Posterior vena cava (tissue), 2 donors: Measurements from ENCODE around the gene CUL9. TPM values are rescaled to one million over a fixed set of nuclear protein-coding genes. Genes with fewer than 3 reads are reported as not detected.
A peak's percentile ranks its signal among the peaks of the same experiment; 100 is the strongest.

Experiments
- DNase-seq: peaks from one replicate; pipeline ENCODE4 v3.0.0-alpha.2; 2020; ENCODE audit warnings: low spot score
- intact Hi-C, 2 donors: fragments of 100-400 bp; cut with DNase I; formaldehyde crosslinking; loops; one replicate each; pipeline versions ENCODE4 v1.14.1 to v1.14.2; 2022 to 2023
- total RNA-seq, 2 donors: library from RNA; stranded (reverse); fragmentation: NEBNext Ultra II Directional; extraction: Animal tissue kit (Norgen Biotek cat#: 25700); gene quantifications; one replicate each; pipeline ENCODE4 v1.2.1, GENCODE V29; 2021
- donor health status: DM: yes; HTN: yes; CAD: no.
- donor health status: DM: yes; HTN: yes; CAD: no.

CUL9 gene
- total RNA-seq, 2 donors from 2014 or later = 24.5 to 25.5 TPM

DNA sequence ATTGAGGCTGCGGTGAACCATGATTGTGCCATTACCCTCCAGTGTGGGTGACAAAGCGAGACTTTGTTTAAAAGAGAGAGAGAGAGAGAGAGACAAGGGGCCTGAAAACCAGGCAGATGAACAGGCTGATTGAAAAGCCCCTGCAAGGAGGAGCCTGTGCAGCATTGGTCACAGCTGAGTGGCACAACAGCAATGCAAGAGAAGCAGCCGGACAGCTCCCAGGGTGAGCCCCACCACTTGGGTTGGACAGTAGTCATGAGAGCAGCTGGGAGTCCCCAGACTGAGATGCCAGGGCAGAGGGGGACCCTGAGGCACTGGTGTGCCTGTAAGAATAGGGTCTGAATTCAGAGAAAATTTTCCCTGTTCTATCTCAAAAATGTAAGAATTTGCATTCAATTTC lies 37.1 kb downstream of the CUL9 start:
- intact Hi-C loops = loop anchor here in 1 of 2 donors (2.0 kb wide), 1 partner anchor 40 kb away; no protein-coding TSS in a partner anchor
- no peak for DNase-seq

DNA sequence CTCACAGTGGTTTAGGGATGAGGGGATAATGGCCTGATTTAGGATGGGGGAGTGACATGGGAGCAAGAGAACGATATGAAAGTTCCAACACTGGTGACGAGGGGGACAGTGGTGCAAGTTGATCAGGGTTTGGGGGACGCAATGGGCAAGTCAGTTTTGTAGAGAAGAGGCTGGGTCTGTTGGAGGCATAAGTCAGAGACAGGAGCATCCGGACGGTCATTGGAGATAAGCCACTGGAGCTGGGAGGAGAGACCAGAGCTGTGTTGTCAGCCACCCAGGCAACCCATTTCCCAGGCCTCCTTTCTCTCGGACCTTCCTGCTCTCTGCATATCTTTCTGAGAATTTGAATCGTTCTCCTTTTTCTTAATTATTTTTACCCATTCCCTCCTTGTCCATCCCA lies 37.8 kb downstream of the CUL9 start:
- DNase-seq = no peak
- intact Hi-C loops = loop anchor here in 1 of 2 donors (2.0 kb wide), 1 partner anchor 41 kb away; no protein-coding TSS in a partner anchor

DNA sequence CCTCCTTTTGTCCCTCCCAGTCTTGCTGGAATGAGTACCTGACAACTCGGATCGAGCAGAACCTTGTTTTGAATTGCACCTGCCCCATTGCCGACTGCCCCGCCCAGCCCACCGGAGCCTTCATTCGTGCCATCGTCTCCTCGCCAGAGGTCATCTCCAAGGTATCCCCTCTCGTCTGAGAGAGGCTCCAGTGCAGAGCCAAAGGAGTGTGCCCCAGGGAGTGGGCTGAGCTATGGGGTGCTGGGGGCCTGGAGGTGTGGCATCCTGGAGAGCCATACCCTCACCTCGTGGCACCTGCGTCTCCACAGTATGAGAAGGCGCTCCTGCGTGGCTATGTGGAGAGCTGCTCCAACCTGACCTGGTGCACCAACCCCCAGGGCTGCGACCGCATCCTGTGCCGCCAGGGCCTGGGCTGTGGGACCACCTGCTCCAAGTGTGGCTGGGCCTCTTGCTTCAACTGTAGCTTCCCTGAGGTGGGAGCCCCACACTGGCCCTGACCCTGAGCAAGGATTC lies 38.5 kb downstream of the CUL9 start:
- no peak for DNase-seq
- intact Hi-C loops = no loop called here

DNA sequence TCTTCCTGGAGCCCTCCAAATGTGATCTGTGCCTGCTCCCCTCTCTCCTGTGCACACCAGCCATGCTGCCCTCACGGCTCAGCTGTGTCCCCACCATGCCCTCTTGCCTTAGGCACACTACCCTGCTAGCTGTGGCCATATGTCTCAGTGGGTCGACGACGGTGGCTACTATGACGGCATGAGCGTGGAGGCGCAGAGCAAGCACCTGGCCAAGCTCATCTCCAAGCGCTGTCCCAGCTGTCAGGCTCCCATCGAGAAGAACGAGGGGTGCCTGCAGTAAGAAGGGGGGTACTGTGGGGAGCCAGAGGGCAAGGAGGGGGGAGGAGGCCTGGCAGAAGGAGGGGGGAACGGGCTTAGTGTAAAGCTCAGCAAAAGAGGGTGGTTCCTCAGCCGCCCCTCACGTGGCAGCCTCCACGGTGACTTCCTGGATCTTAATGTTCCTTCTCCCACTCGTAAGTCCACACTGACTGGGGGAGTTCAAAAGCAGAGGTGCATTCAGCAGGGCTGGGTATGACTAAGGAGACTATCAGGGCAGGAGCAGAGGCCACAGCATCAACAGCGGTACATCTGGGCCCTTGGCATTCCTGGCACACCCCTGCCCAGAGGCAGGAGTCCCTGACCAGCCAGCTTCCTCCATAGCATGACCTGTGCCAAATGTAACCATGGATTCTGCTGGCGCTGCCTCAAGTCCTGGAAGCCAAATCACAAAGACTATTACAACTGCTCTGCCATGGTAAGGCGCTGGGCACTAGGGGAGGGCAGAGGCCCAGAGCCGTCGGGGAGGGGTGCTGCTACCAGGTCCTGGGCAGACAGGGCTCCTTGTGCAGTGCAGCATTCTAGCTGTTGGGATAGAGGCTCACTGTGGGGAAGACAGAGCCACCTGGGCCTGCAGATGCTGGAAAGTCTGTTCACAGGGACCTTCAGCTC lies 39.3 kb downstream of the CUL9 start:
- intact Hi-C loops = no loop called here
- no peak for DNase-seq

DNA sequence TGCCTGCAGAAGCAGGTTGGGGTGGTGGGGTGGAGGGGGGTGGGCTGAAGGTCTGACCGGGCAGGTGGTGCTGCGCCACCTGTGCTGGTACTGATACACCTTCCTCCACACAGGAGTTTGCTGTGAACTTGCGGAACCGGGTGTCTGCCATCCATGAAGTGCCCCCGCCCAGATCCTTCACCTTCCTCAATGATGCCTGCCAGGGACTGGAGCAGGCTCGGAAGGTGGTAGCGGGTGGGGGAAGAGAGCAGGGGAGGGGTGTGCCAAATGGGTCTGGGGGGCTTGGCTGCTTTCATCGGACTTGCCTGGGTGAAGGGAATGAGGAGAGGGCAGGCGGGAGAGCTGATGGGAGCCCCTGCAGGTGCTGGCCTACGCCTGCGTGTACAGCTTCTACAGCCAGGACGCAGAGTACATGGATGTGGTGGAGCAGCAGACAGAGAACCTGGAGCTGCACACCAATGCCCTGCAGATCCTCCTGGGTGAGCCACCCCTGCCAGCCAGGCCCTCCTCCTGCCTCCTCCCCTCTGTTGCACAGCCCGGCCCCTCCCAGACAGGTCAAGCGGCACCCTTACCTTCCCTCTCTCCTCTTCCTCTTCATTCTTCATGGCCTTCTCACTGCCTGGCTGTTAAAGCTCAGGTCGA lies 40.5 kb downstream of the CUL9 start:
- DNase-seq = no peak
- intact Hi-C loops = no loop called here

DNA sequence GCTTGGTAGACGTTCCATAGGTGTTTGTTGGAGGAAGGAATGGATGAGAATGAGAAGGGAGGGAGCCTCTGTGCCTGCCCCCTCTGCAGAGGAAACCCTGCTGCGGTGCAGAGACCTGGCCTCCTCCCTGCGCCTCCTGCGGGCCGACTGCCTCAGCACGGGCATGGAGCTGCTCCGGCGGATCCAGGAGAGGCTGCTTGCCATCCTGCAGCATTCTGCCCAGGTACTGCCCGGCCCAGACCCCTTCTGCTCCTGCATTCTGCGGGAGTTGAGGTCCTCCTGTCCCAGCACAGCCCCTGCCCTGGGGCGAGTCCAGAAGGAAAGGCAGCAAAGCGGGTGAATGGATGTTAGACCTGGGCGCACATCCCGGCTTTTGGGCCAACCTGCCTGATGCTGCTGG lies 41.2 kb downstream of the CUL9 start:
- DNase-seq = no peak
- intact Hi-C loops = no loop called here

DNA sequence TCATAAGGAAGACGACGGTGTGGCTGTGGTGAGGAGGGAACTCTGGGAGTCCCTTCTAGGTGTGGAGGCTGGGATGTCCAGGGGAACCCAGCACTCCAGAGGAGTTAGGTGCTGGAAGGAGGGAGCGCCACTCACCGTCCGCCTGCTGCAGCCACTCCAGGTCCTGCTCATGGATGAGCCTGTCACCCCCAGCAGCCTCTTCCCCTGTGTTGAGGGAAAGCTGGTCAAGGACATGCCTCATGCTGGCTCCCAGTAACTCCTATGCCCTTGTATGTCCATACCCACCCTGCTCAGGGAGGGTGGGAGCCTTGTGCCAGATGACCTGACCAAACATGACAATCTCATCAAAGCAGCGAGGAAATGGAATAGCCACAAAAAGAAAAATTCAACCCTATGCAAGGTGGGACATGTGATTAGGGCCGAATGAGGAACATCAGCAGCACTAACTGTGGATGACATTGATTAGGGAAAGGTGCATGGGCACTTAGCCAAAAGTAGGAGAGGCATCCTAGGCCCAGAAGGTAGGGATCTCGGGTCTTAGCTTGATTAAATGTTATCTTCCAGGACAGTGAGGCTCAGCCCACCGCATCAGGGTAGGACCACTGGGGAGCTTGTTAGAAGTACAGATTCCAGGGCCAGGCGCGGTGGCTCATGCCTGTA lies 44.3 kb downstream of the CUL9 start:
- no peak for DNase-seq
- intact Hi-C loops = no loop called here

DNA sequence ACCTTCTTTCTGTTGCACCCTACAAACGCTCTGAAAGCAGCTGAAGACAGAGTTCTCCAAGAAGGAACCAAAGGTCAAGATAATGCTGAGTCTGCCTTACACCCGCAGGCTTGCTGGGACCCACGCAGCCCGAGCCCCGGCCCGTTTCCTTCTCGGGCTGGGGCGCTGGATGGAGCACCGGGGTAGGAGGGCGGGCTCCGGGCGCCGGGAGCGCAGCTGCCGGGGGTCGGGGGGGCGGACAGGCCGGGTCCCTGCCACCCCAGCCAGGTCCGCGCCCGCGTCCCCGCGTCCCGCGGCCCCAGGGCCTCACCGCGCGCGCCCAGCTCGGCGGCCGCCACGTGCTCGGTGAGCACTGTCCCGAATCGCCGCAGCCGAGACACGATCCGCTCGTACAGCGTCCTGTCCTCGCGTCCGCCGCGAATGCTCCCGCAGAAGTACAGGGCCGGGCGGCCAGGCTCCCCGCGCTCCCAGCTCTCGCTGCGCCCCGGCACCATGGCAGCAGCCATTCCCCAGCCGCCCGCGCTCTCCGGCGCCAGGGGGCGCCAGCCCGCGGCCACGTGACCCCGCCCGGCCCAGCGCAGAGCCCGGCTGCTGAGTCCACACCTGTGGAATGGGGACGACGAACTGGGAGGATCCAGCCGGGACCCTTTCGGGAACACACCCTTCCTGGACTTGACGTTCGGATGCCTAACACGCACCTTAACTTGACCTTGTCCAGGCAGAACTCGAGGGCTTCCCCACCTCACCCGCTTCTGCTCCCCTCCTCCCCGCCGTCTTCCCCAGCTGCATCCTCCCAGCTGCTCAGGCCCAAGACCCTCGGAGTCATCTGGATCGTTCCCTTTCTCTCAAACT lies 47.2 kb downstream of the CUL9 start, which contains the start of gene DNPH1:
Gene DNPH1, minus strand, starts transcription at position 531 of the 852 bp plus-strand sequence. Its CDS starts 25 bp downstream, at position 506.
- intact Hi-C loops = no loop called here
- peak; percentile 93 for DNase-seq

DNA sequence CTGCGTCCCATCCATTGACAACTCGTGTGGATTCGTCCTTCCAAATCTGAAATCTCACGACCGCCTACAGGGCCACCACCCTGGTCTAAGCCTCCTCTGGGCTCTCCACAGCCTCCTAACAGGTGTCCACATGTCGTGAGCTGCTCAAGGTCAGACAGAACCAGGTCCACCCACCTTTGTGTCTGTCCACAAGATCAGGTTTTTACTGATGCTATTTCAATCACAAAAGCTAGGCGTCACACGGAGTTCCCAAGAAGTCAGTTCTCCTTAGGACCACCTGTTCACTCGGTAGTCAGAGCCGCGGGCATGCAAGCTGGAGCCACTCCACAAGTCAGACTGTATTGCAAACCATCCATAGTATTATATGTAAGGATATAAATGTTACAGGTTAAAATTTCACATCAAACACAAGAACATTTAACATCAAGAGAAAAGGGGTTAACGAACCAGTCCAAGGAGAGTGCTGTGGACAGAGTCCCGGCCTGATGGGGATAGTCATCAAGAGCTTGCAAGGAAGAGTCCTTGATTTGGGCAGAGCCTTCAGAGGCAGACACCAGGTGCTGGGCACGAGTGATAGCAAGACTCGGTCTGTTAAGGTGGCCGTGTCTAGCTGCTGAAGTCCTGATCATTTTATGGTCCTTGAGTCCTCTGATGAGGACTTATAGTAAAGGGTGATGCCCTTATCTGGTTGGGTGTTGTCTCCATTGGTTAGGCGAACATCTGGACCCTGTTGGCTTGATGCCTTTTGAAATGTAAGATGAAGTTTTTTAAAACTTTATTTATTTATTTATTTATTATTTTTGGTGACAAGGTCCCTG lies 48.0 kb downstream of the CUL9 start:
- intact Hi-C loops = no loop called here
- DNase-seq = no peak

DNA sequence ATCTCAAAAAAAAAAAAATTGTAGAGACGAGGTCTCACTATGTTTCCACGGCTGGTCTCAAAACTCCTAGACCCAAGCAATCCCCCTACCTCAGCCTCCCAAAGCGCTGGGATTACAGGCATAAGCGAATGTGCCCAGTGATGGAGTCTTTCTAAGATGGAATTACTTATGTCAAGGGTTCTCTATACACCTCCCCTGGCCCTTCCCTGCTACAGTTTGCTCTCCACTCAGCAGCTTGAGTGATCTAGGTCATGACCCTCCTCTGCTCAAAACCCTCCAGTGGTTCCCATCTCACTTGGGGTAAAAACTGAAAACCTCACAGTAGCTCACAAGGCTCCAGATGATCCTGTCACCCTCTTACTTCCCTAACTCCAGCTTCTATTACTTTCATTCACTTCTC lies 49.1 kb downstream of the CUL9 start:
- intact Hi-C loops = no loop called here
- no peak for DNase-seq

DNA sequence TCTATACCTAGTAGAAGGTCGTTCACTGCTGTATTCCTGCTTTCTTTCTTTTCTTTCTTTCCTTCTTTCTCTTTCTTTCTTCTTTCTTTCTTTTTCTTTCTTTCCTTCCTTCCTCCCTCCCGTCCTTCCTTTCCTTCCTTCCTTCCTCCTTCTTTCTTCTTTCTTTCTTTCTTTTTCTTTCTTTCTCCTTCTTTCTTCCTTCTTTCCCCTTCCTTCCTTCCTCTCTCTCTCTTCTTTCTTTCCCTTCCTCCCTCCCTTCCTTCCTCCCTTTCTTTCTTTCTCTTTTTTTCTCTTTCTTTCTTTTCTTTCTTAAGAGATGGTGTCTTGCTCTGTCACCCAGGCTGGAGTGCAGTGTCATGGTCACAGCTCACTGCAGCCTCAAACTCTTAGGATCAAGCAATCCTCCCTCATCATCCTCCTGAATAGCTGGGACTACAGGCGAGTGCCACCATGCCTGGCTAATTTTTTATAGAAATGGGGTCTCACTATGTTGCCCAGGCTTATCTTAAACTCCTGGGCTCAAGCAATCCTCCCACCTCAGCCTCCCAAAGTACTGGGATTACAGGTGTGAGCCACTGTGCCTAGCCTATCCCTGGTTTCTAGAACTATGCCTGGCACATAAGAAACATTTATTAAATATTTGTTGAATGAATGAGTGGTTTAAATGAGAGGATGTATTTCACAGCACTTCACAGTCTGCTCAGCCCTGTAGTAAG lies 49.9 kb downstream of the CUL9 start:
- intact Hi-C loops = no loop called here

DNA sequence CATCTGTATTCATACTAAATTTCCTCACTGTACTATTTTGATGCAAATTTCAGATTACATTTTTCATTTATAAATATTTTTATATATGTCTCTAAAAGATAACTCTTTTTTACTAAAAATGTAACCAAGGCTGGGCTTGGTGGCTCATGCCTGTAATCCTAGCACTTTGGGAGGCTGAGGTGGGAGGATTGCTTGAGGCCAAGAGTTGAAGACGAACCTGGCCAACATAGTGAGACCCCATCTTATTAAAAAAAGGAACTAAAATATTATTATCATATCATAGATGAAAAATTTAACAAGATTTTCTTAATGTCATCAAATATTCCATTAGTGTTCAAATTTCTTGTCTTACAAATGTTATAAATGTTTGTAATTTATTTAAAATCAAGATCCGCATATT lies 53.8 kb downstream of the CUL9 start:
- DNase-seq = no peak
- intact Hi-C loops = no loop called here

More for the DNA sequence above, 49.9 kb downstream of the CUL9 start:
- no peak for DNase-seq

DNA sequence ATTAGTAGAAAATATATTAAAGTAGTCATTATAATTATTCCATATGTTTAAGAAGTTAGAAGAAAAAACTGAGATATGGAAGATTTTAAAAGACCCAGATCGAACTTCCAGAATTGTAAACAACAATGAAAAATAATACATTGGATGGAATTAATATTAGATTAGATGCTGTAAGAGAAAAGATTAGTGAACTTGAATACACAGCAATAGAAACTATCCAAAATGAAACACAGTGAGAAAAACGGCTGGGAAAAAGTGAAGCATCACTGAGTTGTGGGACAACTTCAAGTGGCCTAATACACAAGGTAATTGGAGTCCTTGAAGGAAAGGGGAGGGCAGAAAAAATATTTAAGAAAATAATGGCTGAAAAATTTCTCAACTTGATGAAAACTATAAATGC lies 57.1 kb downstream of the CUL9 start:
- no peak for DNase-seq
- intact Hi-C loops = no loop called here

DNA sequence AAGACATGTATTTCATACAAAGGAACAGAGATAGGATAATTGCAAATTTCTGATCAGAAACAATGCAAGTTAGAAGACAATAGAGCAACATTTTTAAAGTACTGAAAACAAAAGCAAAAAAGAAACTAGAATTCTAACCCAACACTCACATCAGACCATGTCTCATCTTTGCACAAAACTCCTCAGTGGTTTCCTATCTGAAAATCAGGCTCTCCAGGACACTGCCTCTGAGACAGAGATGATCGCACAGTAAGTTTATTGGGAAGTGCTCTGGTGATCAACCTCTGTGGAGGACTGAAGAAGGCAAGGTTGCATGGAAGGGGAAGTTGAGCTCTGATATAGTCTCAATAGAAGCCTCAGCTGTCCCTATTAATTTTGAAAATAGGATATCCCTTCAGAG lies 59.0 kb downstream of the CUL9 start:
- intact Hi-C loops = no loop called here
- DNase-seq = no peak

DNA sequence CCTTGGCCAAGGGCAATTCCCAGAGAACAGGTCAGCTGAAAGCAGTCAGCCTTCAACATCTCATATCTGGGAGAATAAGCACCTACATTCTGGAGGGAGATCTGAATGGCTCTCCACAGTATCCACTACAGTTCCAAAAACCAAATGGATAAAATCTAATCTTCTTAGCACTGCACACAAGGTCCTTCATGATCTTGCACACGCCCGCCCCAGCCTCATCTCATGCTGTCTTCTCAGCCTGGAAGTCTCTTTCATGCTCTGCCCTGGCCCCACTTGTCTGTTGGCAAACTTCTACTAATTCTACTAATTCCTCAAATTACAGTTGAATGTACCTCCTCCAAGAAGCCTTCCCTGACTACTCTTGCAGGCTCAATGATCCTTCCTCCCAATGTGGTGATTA lies 59.5 kb downstream of the CUL9 start:
- no peak for DNase-seq
- intact Hi-C loops = no loop called here

DNA sequence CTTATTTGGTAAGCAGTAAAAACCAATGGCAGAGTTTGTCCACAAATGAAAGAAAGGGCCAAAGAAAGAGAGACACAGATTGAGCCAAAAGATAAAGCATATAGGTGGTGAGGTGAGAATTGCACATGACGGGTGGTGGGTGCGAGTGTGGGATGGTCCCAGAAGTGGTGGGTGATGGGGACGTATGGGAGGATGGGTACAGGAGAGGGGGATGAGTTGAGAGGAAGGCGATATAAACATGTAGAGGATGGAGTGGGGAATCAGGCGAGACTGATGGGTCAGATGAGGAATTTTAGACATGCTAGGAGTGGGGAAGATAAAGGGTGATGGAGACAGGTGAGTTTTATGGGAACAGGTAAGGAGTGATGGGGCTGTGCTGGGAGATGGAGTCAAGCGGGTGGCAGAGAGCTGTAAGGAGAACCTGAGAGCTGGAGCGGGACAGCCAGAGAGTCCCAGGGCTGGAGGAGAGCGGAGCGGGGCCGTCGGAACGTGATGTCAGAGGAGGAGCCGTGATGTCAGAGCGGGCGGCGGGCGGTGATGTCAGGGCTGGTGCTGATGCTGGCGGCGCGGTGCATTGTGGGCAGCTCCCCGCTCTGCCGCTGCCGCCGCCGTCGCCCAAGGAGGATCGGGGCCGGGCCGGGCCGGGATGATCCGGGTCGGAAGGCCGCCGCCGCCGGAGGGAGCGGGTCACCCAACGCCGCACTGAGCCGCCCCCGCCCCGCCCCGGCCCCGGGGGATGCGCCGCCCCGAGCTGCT lies 61.1 kb downstream of the CUL9 start, which contains the start of gene TTBK1:
Gene TTBK1, plus strand, starts transcription at position 574 of the 756 bp plus-strand sequence. CDS start 3,180 bp downstream, outside the sequence.
- intact Hi-C loops = no loop called here
- DNase-seq = no peak
